Measurements from ENCODE around the gene SEPTIN3. TPM values are rescaled to one million over a fixed set of nuclear protein-coding genes. Genes with fewer than 3 reads are reported as not detected.

SEPTIN3 gene
- total and polyA plus RNA-seq, 2 of the 8 experiments (the other 6 are each of a cell fraction or from before 2014, with no cell fraction given), result 38.9 to 52.9 TPM

GRCh38 chr22:42001706-42002105, 32.5 kb downstream of the SEPTIN3 start:
- Histone ChIP-seq H3K56ac (replicated peaks; ENCODE audit: insufficient read length, low read depth, low read length) (no peak overlapping the region), H4K91ac (replicated peaks; ENCODE audit: insufficient read length, low read length) (no peak overlapping the region), H3K79me1 (ENCODE audit: low read depth, low read length) (no peaks in the 10 kb centered on the region), H2BK12ac (ENCODE audit: low read depth, low read length) (no peak overlapping the region), H3K23ac (ENCODE audit: insufficient read length) (no peak overlapping the region), H3K4ac (replicated peaks; ENCODE audit: insufficient read length, low read depth, low read length) (no peak overlapping the region), H2AFZ (ENCODE audit: low read length) (no peak overlapping the region), H3K4me1 (replicated peaks in 1 of 4; ENCODE audit: control insufficient read depth in 3 of 4, insufficient read depth in 4 of 4, low read length in 3 of 4) (0 out of 7 replicates have a peak, but pooled peaks cover 0 to 2% (median 0%) of the 10 kb centered on the region in 4 experiments), H3K27ac (ENCODE audit: low read depth, low read length) (no peak overlapping the region), H2BK15ac (ENCODE audit: low read length) (no peak overlapping the region), H3K9ac (replicated peaks in 1 of 4; ENCODE audit: extremely low read depth in 1 of 4, low read depth in 3 of 4, low read length in 3 of 4) (no peak overlapping the region), H2BK120ac (replicated peaks; ENCODE audit: low read depth, low read length) (no peak overlapping the region), H2BK5ac (ENCODE audit: low read depth, low read length) (no peak overlapping the region), H3K18ac (ENCODE audit: extremely low read depth, low read length) (no peak overlapping the region), H3K9me3 (ENCODE audit: insufficient read depth in 2 of 2, low read depth in 1 of 2, low read length in 1 of 2) (peaks cover 0 to 4% of the 10 kb centered on the region in 2 experiments; a peak in 1 of 4 replicates), H3K4me3 (ENCODE audit: extremely low read depth in 1 of 4, insufficient read depth in 2 of 4, low read depth in 3 of 4, low read length in 4 of 4) (no peak overlapping the region), H3K27me3 (replicated peaks in 1 of 4; ENCODE audit: control insufficient read depth in 3 of 4, extremely low read depth in 1 of 4, insufficient read depth in 3 of 4, low read length in 3 of 4) (no peaks in the 10 kb centered on the region; a peak in 1 of 7 replicates), H3K23me2 (ENCODE audit: low read depth, low read length) (no peaks in the 10 kb centered on the region), H4K8ac (ENCODE audit: extremely low read depth, insufficient read depth, low read length) (no peak overlapping the region), H3K79me2 (ENCODE audit: control insufficient read depth in 1 of 2, insufficient read depth in 2 of 2, low read length in 2 of 2) (no peaks in the 10 kb centered on the region), H2BK20ac (ENCODE audit: low read length) (no peak overlapping the region), H3K36me3 (ENCODE audit: control insufficient read depth in 2 of 4, insufficient read depth in 4 of 4, low read length in 3 of 4) (no peaks in the 10 kb centered on the region), H2AK5ac (ENCODE audit: low read depth, low read length) (no peak overlapping the region), H3K4me2 (ENCODE audit: insufficient read depth in 1 of 2, low read depth in 2 of 2, low read length in 2 of 2) (no peak overlapping the region), H3K14ac (ENCODE audit: insufficient read length) (no peak overlapping the region), H4K20me1 (replicated peaks in 1 of 2; ENCODE audit: control insufficient read depth in 1 of 2, insufficient read depth in 2 of 2, low read length in 2 of 2) (no peaks in the 10 kb centered on the region), H4K5ac (ENCODE audit: insufficient read length, low read depth, low read length) (no peak overlapping the region)
- FAIRE-seq (no peak), DNase-seq (ENCODE audit: low read depth in 1 of 2, low spot score in 2 of 2) (no peak)
- ChIA-PET CTCF (ENCODE audit: partially characterized antibody) (interaction anchor here (1.0 to 1.6 kb wide), 2 partner anchors 88 to 108 kb away, joined by 4 to 5 read pairs; no protein-coding TSS in a partner anchor), POLR2A (ENCODE audit: partially characterized antibody) (no interaction called here)
- 92% methylated on average over 12 of the region's 12 CpGs; no CpG with 5 or more reads in 1 of the 2 experiments for WGBS, 2 experiments (ENCODE audit: extremely low coverage in 1 of 2, insufficient coverage in 1 of 2, insufficient read length in 1 of 2, insufficient replicate concordance in 2 of 2, low coverage in 1 of 2, low lambda C conversion rate in 2 of 2, missing lambda C conversion rate in 1 of 2)
- TF ChIP-seq SAP30 (IDR thresholded peaks at IDR 0.05; ENCODE audit: insufficient read depth, insufficient replicate concordance, low read length) (no peak), ASH2L (IDR thresholded peaks at IDR 0.05; ENCODE audit: low read length) (no peak), PHF8 (conservative IDR thresholded peaks at IDR 0.05; ENCODE audit: low read depth, low read length) (no peak), SIN3A (conservative IDR thresholded peaks at IDR 0.05 in 1 of 2, IDR thresholded peaks at IDR 0.05 in 1 of 2; ENCODE audit: low read depth in 1 of 2, low read length in 2 of 2) (no peak), RNF2 (IDR thresholded peaks at IDR 0.05; ENCODE audit: borderline replicate concordance, low read depth, low read length, missing control alignments, poor library complexity, severe bottlenecking) (no peak), JUN (IDR thresholded peaks at IDR 0.05; ENCODE audit: low read depth, low read length) (no peak), CHD2 (IDR thresholded peaks at IDR 0.05; ENCODE audit: low read length) (no peak), POLR2A (IDR thresholded peaks at IDR 0.05; ENCODE audit: control extremely low read depth in 1 of 2, low read depth in 2 of 2, low read length in 2 of 2) (no peak), POLR2AphosphoS5 (IDR thresholded peaks at IDR 0.05; ENCODE audit: low read depth, low read length) (no peak), CTCF (IDR thresholded peaks at IDR 0.05; ENCODE audit: control extremely low read depth in 1 of 3, insufficient read depth in 1 of 3, low read depth in 1 of 3, low read length in 3 of 3) (no peak), EGR1 (IDR thresholded peaks at IDR 0.05; ENCODE audit: borderline replicate concordance, low read depth, low read length) (no peak)
